ENCODE data around the gene BEND5.

The BEND5 gene

GRCh38 chr1:48679859-48680258 is 96.8 kb downstream of the BEND5 start:
- no peak for TF ChIP-seq CTCF (IDR thresholded peaks at IDR 0.05; ENCODE audit: control insufficient read depth, extremely low read depth, insufficient read depth)
- no peak for DNase-seq (ENCODE audit: low read depth)
- no peak overlapping the region for H3K4me3 ChIP-seq (ENCODE audit: low read depth, low read length)

- no peak overlapping the region for H3K4me3 ChIP-seq (ENCODE audit: low read depth, low read length)
- DNase-seq (ENCODE audit: low read depth): no peak
- TF ChIP-seq CTCF (IDR thresholded peaks at IDR 0.05; ENCODE audit: control insufficient read depth, extremely low read depth, insufficient read depth): no peak
These were observed 97.8 kb downstream of the BEND5 start for GRCh38 chr1:48678710-48679505.

Data from LNCaP clone FGC (cell line).